Measurements from ENCODE around the gene CYTH4.

DNA sequence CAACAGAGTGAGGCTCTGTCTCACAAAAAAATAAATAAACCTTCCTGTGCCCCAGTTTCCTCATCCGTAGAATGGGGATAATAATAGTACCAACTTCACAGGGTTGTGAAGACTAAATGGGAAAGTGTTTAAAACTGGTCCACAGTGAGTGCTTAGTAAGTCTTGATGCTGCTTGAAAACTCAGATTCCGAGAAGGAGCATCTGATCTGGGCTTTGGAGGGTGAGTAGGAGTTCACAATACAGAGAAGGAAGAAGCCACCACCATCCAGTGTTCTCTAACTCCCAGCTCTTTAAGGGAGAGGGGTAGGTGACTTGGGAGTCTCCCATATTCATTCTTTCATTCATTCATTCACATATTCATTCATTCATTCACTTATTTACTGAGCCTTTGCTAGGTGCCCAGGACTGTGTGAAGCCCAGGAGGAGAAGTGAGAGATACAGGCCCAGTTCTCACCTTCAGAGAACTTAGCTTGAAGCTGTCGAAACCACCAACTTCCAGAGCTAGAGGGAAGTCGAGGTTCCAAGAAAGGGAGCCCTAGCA lies 17.7 kb downstream of the CYTH4 start:
- TF ChIP-seq EZH2 (IDR thresholded peaks at IDR 0.05; ENCODE audit: low read depth, unreplicated experiment) (no peak), CREB1 (CRISPR knock-in tag; IDR thresholded peaks at IDR 0.05; ENCODE audit: low read depth) (no peak), EZH2phosphoT487 (IDR thresholded peaks at IDR 0.05; ENCODE audit: unreplicated experiment) (no peak), JUNB (IDR thresholded peaks at IDR 0.05; ENCODE audit: unreplicated experiment) (no peak), POLR2AphosphoS5 (IDR thresholded peaks at IDR 0.05; ENCODE audit: low read depth) (no peak)
- TF ChIP-seq, protein P1, sequence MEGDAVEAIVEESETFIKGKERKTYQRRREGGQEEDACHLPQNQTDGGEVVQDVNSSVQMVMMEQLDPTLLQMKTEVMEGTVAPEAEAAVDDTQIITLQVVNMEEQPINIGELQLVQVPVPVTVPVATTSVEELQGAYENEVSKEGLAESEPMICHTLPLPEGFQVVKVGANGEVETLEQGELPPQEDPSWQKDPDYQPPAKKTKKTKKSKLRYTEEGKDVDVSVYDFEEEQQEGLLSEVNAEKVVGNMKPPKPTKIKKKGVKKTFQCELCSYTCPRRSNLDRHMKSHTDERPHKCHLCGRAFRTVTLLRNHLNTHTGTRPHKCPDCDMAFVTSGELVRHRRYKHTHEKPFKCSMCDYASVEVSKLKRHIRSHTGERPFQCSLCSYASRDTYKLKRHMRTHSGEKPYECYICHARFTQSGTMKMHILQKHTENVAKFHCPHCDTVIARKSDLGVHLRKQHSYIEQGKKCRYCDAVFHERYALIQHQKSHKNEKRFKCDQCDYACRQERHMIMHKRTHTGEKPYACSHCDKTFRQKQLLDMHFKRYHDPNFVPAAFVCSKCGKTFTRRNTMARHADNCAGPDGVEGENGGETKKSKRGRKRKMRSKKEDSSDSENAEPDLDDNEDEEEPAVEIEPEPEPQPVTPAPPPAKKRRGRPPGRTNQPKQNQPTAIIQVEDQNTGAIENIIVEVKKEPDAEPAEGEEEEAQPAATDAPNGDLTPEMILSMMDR (conservative IDR thresholded peaks at IDR 0.05; ENCODE audit: low read depth in 2 of 2), result no peak

Data from GM23338 (cell line).